ENCODE measurements around the gene RUFY3. TPM values are rescaled to one million over a fixed set of nuclear protein-coding genes. Genes with fewer than 3 reads are reported as not detected.

Gene RUFY3
- total and polyA plus RNA-seq, 4 donors, result 17.2 to 122 (median 43.2) TPM

- peaks cover 0 to 12% (median 4%) of the 10 kb centered on the region in 5 donors for H3K4me1 ChIP-seq (ENCODE audit: control insufficient read depth in 5 of 5, insufficient read depth in 5 of 5, low read length in 5 of 5)
- WGBS, 2 donors, result 85 to 96% methylated on average over 1 of the region's 1 CpG
- H3K4me3 ChIP-seq, result no peak overlapping the region
- DNase-seq, result no peak
- H3K36me3 ChIP-seq (ENCODE audit: control insufficient read depth in 4 of 4, insufficient read depth in 4 of 4, low read length in 4 of 4), result peaks cover 14 to 34% (median 25%) of the 10 kb centered on the region in 4 donors
- TF ChIP-seq, protein P1, sequence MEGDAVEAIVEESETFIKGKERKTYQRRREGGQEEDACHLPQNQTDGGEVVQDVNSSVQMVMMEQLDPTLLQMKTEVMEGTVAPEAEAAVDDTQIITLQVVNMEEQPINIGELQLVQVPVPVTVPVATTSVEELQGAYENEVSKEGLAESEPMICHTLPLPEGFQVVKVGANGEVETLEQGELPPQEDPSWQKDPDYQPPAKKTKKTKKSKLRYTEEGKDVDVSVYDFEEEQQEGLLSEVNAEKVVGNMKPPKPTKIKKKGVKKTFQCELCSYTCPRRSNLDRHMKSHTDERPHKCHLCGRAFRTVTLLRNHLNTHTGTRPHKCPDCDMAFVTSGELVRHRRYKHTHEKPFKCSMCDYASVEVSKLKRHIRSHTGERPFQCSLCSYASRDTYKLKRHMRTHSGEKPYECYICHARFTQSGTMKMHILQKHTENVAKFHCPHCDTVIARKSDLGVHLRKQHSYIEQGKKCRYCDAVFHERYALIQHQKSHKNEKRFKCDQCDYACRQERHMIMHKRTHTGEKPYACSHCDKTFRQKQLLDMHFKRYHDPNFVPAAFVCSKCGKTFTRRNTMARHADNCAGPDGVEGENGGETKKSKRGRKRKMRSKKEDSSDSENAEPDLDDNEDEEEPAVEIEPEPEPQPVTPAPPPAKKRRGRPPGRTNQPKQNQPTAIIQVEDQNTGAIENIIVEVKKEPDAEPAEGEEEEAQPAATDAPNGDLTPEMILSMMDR (IDR thresholded peaks at IDR 0.05; ENCODE audit: control extremely low read depth, extremely low read depth), result no peak
- H3K9me3 ChIP-seq (ENCODE audit: control insufficient read depth in 4 of 4, insufficient read depth in 3 of 4, low read length in 3 of 4), result no peaks in the 10 kb centered on the region
- no peak overlapping the region for H3K27ac ChIP-seq (ENCODE audit: low read depth in 1 of 2, low read length in 1 of 2)
- no peak overlapping the region for H3K9ac ChIP-seq (ENCODE audit: insufficient read depth in 1 of 2, low read length in 2 of 2)
- no peak for ATAC-seq (ENCODE audit: insufficient read depth, low FRiP score)
- H3K27me3 ChIP-seq (ENCODE audit: control insufficient read depth in 3 of 3, insufficient read depth in 3 of 3, low read length in 2 of 3), result no peaks in the 10 kb centered on the region
These were observed 111.9 kb downstream of the RUFY3 start for GRCh38 chr4:70833675-70834074.

GRCh38 chr4:70836081-70836480 is 114.3 kb downstream of the RUFY3 start:
- TF ChIP-seq, protein P1 (IDR thresholded peaks at IDR 0.05; ENCODE audit: control extremely low read depth, extremely low read depth), result no peak
- WGBS, 2 donors, result 20 to 32% methylated on average over 2 of the region's 2 CpGs

GRCh38 chr4:70838204-70838603 is 116.4 kb downstream of the RUFY3 start:
- ATAC-seq (ENCODE audit: insufficient read depth, low FRiP score) (no peak), DNase-seq (peak in 2 of 3 donors; percentile 54 to 67)
- H3K36me3 ChIP-seq (ENCODE audit: control insufficient read depth in 4 of 4, insufficient read depth in 4 of 4, low read length in 4 of 4), result peaks cover 3 to 11% (median 6%) of the 10 kb centered on the region in 4 donors
- peaks cover 0 to 12% (median 4%) of the 10 kb centered on the region in 5 donors for H3K4me1 ChIP-seq (ENCODE audit: control insufficient read depth in 5 of 5, insufficient read depth in 5 of 5, low read length in 5 of 5)
- peak overlapping the region; percentile 90 to 91 for H3K9ac ChIP-seq (ENCODE audit: insufficient read depth in 1 of 2, low read length in 2 of 2)
- no peaks in the 10 kb centered on the region for H3K27me3 ChIP-seq (ENCODE audit: control insufficient read depth in 3 of 3, insufficient read depth in 3 of 3, low read length in 2 of 3)
- H3K4me3 ChIP-seq, result peak overlapping the region; percentile 75
- H3K27ac ChIP-seq (ENCODE audit: low read depth in 1 of 2, low read length in 1 of 2), result peak overlapping the region in 1 of 2 donors; percentile 99
- WGBS, 2 donors, result 37 to 53% methylated on average over 4 of the region's 4 CpGs
- no peaks in the 10 kb centered on the region for H3K9me3 ChIP-seq (ENCODE audit: control insufficient read depth in 4 of 4, insufficient read depth in 3 of 4, low read length in 3 of 4)
- TF ChIP-seq, protein P1 (IDR thresholded peaks at IDR 0.05; ENCODE audit: control extremely low read depth, extremely low read depth), result no peak

More at GRCh38 chr4:70836081-70836480, 114.3 kb downstream of the RUFY3 start:
- ATAC-seq (ENCODE audit: insufficient read depth, low FRiP score) (no peak), DNase-seq (no peak)
- H3K36me3 ChIP-seq (ENCODE audit: control insufficient read depth in 4 of 4, insufficient read depth in 4 of 4, low read length in 4 of 4), result peaks cover 8 to 22% (median 18%) of the 10 kb centered on the region in 4 donors
- H3K27ac ChIP-seq (ENCODE audit: low read depth in 1 of 2, low read length in 1 of 2), result no peak overlapping the region
- peaks cover 0 to 12% (median 4%) of the 10 kb centered on the region in 5 donors for H3K4me1 ChIP-seq (ENCODE audit: control insufficient read depth in 5 of 5, insufficient read depth in 5 of 5, low read length in 5 of 5)
- no peak overlapping the region for H3K9ac ChIP-seq (ENCODE audit: insufficient read depth in 1 of 2, low read length in 2 of 2)
- no peaks in the 10 kb centered on the region for H3K27me3 ChIP-seq (ENCODE audit: control insufficient read depth in 3 of 3, insufficient read depth in 3 of 3, low read length in 2 of 3)
- no peak overlapping the region for H3K4me3 ChIP-seq
- H3K9me3 ChIP-seq (ENCODE audit: control insufficient read depth in 4 of 4, insufficient read depth in 3 of 4, low read length in 3 of 4), result no peaks in the 10 kb centered on the region

Data from lung (tissue), 12 donors.